ENCODE measurements around the gene KCNB1.

The KCNB1 gene

GRCh38 chr20:49427751-49428518 is 54.5 kb downstream of the KCNB1 start:
- H3K27ac ChIP-seq (replicated peaks) = no peak overlapping the region
- TF ChIP-seq CTCF (IDR thresholded peaks at IDR 0.05; ENCODE audit: insufficient read depth, low read length) (no peak), GABPA (IDR thresholded peaks at IDR 0.05; ENCODE audit: low read depth) (no peak), POLR2AphosphoS5 (IDR thresholded peaks at IDR 0.05; ENCODE audit: low read depth) (no peak), REST (IDR thresholded peaks at IDR 0.05; ENCODE audit: insufficient replicate concordance, low read depth) (no peak), SPI1 (IDR thresholded peaks at IDR 0.05; ENCODE audit: borderline replicate concordance, low read depth) (no peak)
- peaks cover under 1% of the 10 kb centered on the region for H3K27me3 ChIP-seq (ENCODE audit: insufficient read depth, poor library complexity, severe bottlenecking)
- DNase-seq (ENCODE audit: low read depth in 1 of 2, low spot score in 1 of 2) = no peak
- no peak overlapping the region for H3K4me3 ChIP-seq (replicated peaks; ENCODE audit: insufficient read depth, low read length)

GRCh38 chr20:49426873-49427272 is 55.6 kb downstream of the KCNB1 start:
- Histone ChIP-seq H3K4me3 (replicated peaks; ENCODE audit: insufficient read depth, low read length) (no peak overlapping the region), H3K27ac (replicated peaks) (no peak overlapping the region), H3K27me3 (ENCODE audit: insufficient read depth, poor library complexity, severe bottlenecking) (peaks cover 2% of the 10 kb centered on the region)
- peak in 1 of 2 experiments; percentile 11 for DNase-seq (ENCODE audit: low read depth in 1 of 2, low spot score in 1 of 2)
- TF ChIP-seq CTCF (IDR thresholded peaks at IDR 0.05; ENCODE audit: insufficient read depth, low read length) (no peak), REST (IDR thresholded peaks at IDR 0.05; ENCODE audit: insufficient replicate concordance, low read depth) (no peak), GABPA (IDR thresholded peaks at IDR 0.05; ENCODE audit: low read depth) (no peak), SPI1 (IDR thresholded peaks at IDR 0.05; ENCODE audit: borderline replicate concordance, low read depth) (no peak), POLR2AphosphoS5 (IDR thresholded peaks at IDR 0.05; ENCODE audit: low read depth) (no peak)

- no peak overlapping the region for H3K27ac ChIP-seq (replicated peaks)
- DNase-seq (ENCODE audit: low read depth in 1 of 2, low spot score in 1 of 2) = no peak
- peaks cover 2% of the 10 kb centered on the region for H3K27me3 ChIP-seq (ENCODE audit: insufficient read depth, poor library complexity, severe bottlenecking)
- no peak for TF ChIP-seq SPI1 (IDR thresholded peaks at IDR 0.05; ENCODE audit: borderline replicate concordance, low read depth)
- no peak for TF ChIP-seq POLR2AphosphoS5 (IDR thresholded peaks at IDR 0.05; ENCODE audit: low read depth)
- TF ChIP-seq REST (IDR thresholded peaks at IDR 0.05; ENCODE audit: insufficient replicate concordance, low read depth) = no peak
- no peak for TF ChIP-seq GABPA (IDR thresholded peaks at IDR 0.05; ENCODE audit: low read depth)
- no peak for TF ChIP-seq CTCF (IDR thresholded peaks at IDR 0.05; ENCODE audit: insufficient read depth, low read length)
- H3K4me3 ChIP-seq (replicated peaks; ENCODE audit: insufficient read depth, low read length) = no peak overlapping the region
These were observed 56.1 kb downstream of the KCNB1 start for GRCh38 chr20:49426395-49426794.

Data from HL-60 (cell line).